ENCODE data around the gene SASH3.

Gene SASH3

GRCh38 chrX:129787336-129788055 lies 7.7 kb downstream of the SASH3 start:
- DNase-seq (ENCODE audit: low read depth in 2 of 2): no peak
- no peak overlapping the region for H3K4me3 ChIP-seq (replicated peaks in 1 of 2; ENCODE audit: low read depth in 2 of 2, low read length in 2 of 2)
- TF ChIP-seq, protein P1, sequence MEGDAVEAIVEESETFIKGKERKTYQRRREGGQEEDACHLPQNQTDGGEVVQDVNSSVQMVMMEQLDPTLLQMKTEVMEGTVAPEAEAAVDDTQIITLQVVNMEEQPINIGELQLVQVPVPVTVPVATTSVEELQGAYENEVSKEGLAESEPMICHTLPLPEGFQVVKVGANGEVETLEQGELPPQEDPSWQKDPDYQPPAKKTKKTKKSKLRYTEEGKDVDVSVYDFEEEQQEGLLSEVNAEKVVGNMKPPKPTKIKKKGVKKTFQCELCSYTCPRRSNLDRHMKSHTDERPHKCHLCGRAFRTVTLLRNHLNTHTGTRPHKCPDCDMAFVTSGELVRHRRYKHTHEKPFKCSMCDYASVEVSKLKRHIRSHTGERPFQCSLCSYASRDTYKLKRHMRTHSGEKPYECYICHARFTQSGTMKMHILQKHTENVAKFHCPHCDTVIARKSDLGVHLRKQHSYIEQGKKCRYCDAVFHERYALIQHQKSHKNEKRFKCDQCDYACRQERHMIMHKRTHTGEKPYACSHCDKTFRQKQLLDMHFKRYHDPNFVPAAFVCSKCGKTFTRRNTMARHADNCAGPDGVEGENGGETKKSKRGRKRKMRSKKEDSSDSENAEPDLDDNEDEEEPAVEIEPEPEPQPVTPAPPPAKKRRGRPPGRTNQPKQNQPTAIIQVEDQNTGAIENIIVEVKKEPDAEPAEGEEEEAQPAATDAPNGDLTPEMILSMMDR (IDR thresholded peaks at IDR 0.05; ENCODE audit: low read depth, low read length): no peak

DNA sequence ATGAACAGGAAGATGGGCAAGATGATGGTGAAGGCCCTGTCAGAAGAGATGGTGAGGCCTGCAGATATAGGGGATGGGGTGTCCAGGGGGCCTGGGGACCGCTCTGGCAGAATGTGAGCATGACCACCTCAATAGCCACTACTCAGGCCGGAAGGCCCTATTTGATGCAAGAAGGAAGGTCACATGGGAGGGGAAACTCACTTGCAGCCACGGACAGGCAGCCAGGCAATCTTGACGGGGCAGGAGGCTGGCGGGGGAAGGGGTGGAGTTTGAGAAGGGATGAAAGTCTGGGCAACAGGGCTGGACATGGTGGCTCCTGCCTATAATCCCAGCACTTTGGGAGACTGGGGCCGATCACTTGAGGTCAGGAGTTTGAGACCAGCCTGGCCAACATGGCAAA lies 8.8 kb downstream of the SASH3 start:
- TF ChIP-seq, protein P1 (IDR thresholded peaks at IDR 0.05; ENCODE audit: low read depth, low read length): no peak
- DNase-seq (ENCODE audit: low read depth in 2 of 2): no peak
- no peak overlapping the region for H3K4me3 ChIP-seq (replicated peaks in 1 of 2; ENCODE audit: low read depth in 2 of 2, low read length in 2 of 2)

GRCh38 chrX:129790146-129790545 lies 10.4 kb downstream of the SASH3 start:
- TF ChIP-seq, protein P1 (IDR thresholded peaks at IDR 0.05; ENCODE audit: low read depth, low read length): no peak
- DNase-seq (ENCODE audit: low read depth in 2 of 2): no peak
- H3K4me3 ChIP-seq (replicated peaks in 1 of 2; ENCODE audit: low read depth in 2 of 2, low read length in 2 of 2): no peak overlapping the region

DNA sequence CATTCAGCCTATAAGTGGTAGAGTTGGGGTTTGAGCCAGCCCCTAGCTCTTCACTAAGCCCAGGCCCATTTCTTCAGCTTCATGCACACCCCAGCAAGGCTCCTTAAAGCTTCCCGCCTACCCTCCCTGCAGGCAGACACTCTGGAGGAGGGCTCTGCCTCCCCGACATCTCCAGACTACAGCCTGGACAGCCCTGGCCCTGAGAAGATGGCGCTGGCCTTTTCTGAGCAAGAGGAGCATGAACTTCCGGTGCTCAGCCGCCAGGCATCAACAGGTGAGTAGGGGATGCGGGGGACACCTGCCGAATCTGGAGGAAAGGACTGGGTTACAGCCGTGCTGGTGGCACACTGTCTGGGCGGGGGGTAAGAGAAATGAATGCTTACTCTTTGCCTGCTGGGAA lies 11.1 kb downstream of the SASH3 start:
- no peak overlapping the region for H3K4me3 ChIP-seq (replicated peaks in 1 of 2; ENCODE audit: low read depth in 2 of 2, low read length in 2 of 2)
- TF ChIP-seq, protein P1 (IDR thresholded peaks at IDR 0.05; ENCODE audit: low read depth, low read length): no peak
- no peak for DNase-seq (ENCODE audit: low read depth in 2 of 2)

DNA sequence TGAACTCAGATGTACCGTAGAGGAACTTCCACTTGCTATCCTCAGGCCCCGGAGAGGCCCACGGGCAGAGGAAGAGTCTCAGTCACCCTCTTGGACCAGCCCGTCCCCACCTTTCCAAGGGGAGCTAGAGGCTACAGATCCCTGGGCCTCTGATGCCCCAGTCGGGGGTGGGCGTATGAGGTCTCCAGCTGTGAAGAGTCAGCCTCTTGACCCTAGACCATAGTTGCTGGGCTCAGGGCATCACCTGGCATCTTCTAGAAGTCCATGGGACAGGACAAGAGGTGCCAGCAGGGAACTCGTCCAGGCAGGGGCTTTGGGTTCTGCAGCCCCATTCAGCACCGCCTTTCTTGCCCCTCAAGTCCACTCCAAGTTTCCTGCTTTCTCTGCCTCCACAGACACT lies 11.6 kb downstream of the SASH3 start:
- H3K4me3 ChIP-seq (replicated peaks in 1 of 2; ENCODE audit: low read depth in 2 of 2, low read length in 2 of 2): no peak overlapping the region
- DNase-seq (ENCODE audit: low read depth in 2 of 2): no peak
- TF ChIP-seq, protein P1 (IDR thresholded peaks at IDR 0.05; ENCODE audit: low read depth, low read length): no peak

GRCh38 chrX:129791961-129792570 lies 12.3 kb downstream of the SASH3 start:
- TF ChIP-seq, protein P1 (IDR thresholded peaks at IDR 0.05; ENCODE audit: low read depth, low read length): no peak
- no peak for DNase-seq (ENCODE audit: low read depth in 2 of 2)
- H3K4me3 ChIP-seq (replicated peaks in 1 of 2; ENCODE audit: low read depth in 2 of 2, low read length in 2 of 2): no peak overlapping the region
